A549 (cell line): ENCODE results near the gene FNIP2. TPM values are rescaled to one million over a fixed set of nuclear protein-coding genes. Genes with fewer than 3 reads are reported as not detected.

Source experiments
- ATAC-seq, 2 experiments: fragments of 200-7000 bp in 1 of 2; fragments of >200 bp in 1 of 2; cut with Nextera tagmentation in 1 of 2; cut with Tn5 transposase in 1 of 2; 3 replicates each; pipeline versions ENCODE4 v1.8.0 to v1.9.1; 2018 to 2020; ENCODE audit warnings: mild to moderate bottlenecking in 1 of 2, moderate library complexity in 1 of 2
- CTCF ChIA-PET: fragments of 300-600 bp; sonication (Branson Sonifier 250); formaldehyde crosslinking; extraction: SDS; loops from one replicate; lab custom pipeline; 2021; ENCODE audit warnings: antibody characterized with exemption, inconsistent platforms; lab: Yijun Ruan, JAX
- POLR2A ChIA-PET: fragments of 350-600 bp; formaldehyde crosslinking; extraction: SDS; loops from one replicate; lab custom pipeline; 2021; ENCODE audit warnings: antibody characterized with exemption, inconsistent platforms; lab: Yijun Ruan, JAX
- DNase-seq, 2 experiments: peaks; one replicate each; pipeline versions ENCODE4 v3.0.0 to v3.0.0-alpha.2; 2011 to 2016; ENCODE audit warnings: low read depth in 1 of 2, low spot score in 1 of 2
- FAIRE-seq: peaks from 2 replicates; lab custom pipeline; 2011; peaks lifted over from hg19 to GRCh38; lab: Jason Lieb, UNC
- H3K27ac ChIP-seq, 2 experiments: fragments of >200 bp; sonication (Bioruptor Twin); formaldehyde crosslinking; 3 replicates each; pipeline ENCODE4 v1.5.1; 2016 to 2017
- H3K4me1 ChIP-seq: fragments of >200 bp; sonication (Bioruptor Twin); formaldehyde crosslinking; 3 replicates; pipeline ENCODE4 v1.6.1; 2016
- H3K4me2 ChIP-seq: fragments of >200 bp; sonication (Bioruptor Twin); formaldehyde crosslinking; 3 replicates; pipeline ENCODE4 v1.6.1; 2016
- H3K4me3 ChIP-seq: fragments of >200 bp; sonication (Bioruptor Twin); formaldehyde crosslinking; 3 replicates; pipeline ENCODE4 v1.5.1; 2016
- H3K9me3 ChIP-seq: fragments of >200 bp; sonication (Bioruptor Twin); formaldehyde crosslinking; 3 replicates; pipeline ENCODE4 v1.6.1; 2016
- ATOH8 ChIP-seq: fragments of 250-450 bp; sonication (Bioruptor Pico); IDR thresholded peaks from 2 replicates; pipeline ENCODE4 v1.5.0; 2020; ENCODE audit warnings: low read depth, mild to moderate bottlenecking, moderate library complexity
- BHLHE40 ChIP-seq: IDR thresholded peaks from 2 replicates; pipeline ENCODE4 v1.6.1; 2012; ENCODE audit warnings: low read depth, low read length, inconsistent platforms
- CBX8 ChIP-seq: fragments of 200-600 bp; sonication (generic); IDR thresholded peaks from 2 replicates; pipeline ENCODE4 v1.6.1; 2016
- CHD2 ChIP-seq: fragments of 150-350 bp; IDR thresholded peaks from 2 replicates; pipeline ENCODE4 v1.6.1; 2014; ENCODE audit warnings: low read length; ENCODE audit not compliant: partially characterized antibody
- EHF ChIP-seq: fragments of 250-450 bp; sonication (Bioruptor Pico); IDR thresholded peaks from 2 replicates; pipeline ENCODE4 v1.5.0; 2020; ENCODE audit warnings: mild to moderate bottlenecking
- FOSL2 ChIP-seq, 2 experiments: fragments of 450-650 bp in 1 of 2; fragments of >200 bp in 1 of 2; sonication (Bioruptor Twin) in 1 of 2; formaldehyde crosslinking; IDR thresholded peaks; 2 replicates each; pipeline versions ENCODE4 v1.5.0 to v1.6.1; 2016 to 2020; ENCODE audit warnings: mild to moderate bottlenecking in 1 of 2, moderate library complexity in 1 of 2
- GATA3 ChIP-seq: IDR thresholded peaks from 2 replicates; pipeline ENCODE4 v1.6.1; 2012; ENCODE audit warnings: borderline replicate concordance
- HOXB13 ChIP-seq: fragments of 250-450 bp; sonication (Bioruptor Pico); IDR thresholded peaks from 2 replicates; pipeline ENCODE4 v1.5.0; 2020; ENCODE audit warnings: low read depth, mild to moderate bottlenecking, moderate library complexity
- MAFK ChIP-seq: fragments of 450-650 bp; IDR thresholded peaks from 2 replicates; pipeline ENCODE4 v1.6.1; 2014; ENCODE audit not compliant: partially characterized antibody
- MAX ChIP-seq: IDR thresholded peaks from 2 replicates; pipeline ENCODE4 v1.6.1; 2012
- MAZ ChIP-seq: fragments of 150-350 bp; IDR thresholded peaks from 2 replicates; pipeline ENCODE4 v1.6.1; 2014; ENCODE audit warnings: antibody characterized with exemption, low read depth, low read length, borderline replicate concordance
- NPAS2 ChIP-seq: fragments of 250-450 bp; sonication (Bioruptor Pico); IDR thresholded peaks from 2 replicates; pipeline ENCODE4 v1.8.0; 2022; ENCODE audit warnings: mild to moderate bottlenecking, moderate library complexity, borderline replicate concordance
- PHF8 ChIP-seq: fragments of 200-600 bp; sonication (generic); IDR thresholded peaks from 2 replicates; pipeline ENCODE4 v1.6.1; 2016; ENCODE audit warnings: low read depth, mild to moderate bottlenecking, antibody characterized with exemption, moderate library complexity, borderline replicate concordance
- POLR2AphosphoS2 ChIP-seq: conservative IDR thresholded peaks from 2 replicates; pipeline ENCODE4 v1.6.1; 2012; ENCODE audit warnings: low read length, improper control_type of control experiment, inconsistent platforms
- RAD21 ChIP-seq, 2 experiments: fragments of >200 bp in 1 of 2; sonication (Bioruptor Twin) in 1 of 2; formaldehyde crosslinking in 1 of 2; IDR thresholded peaks in 1 of 2; conservative IDR thresholded peaks in 1 of 2; 2 replicates in 1 of 2; 3 replicates in 1 of 2; pipeline ENCODE4 v1.6.1; 2012 to 2018; ENCODE audit warnings: inconsistent platforms in 1 of 2
- RCOR1 ChIP-seq: fragments of 150-350 bp; IDR thresholded peaks from 2 replicates; pipeline ENCODE4 v1.6.1; 2014; ENCODE audit warnings: antibody characterized with exemption, low read length, low read depth
- ZC3H11A ChIP-seq: fragments of 450-650 bp; IDR thresholded peaks from 2 replicates; pipeline ENCODE4 v1.6.1; 2014; ENCODE audit warnings: antibody characterized with exemption, mild to moderate bottlenecking
- WGBS: methylation state at CpG from one replicate; pipeline ENCODE4 v1.1.6; 2017; ENCODE audit errors: missing lambda C conversion rate; 5-methylcytosine and 5-hydroxymethylcytosine counted together
- polyA plus RNA-seq, 4 experiments: library from polyadenylated mRNA; depleted of rRNA in 3 of 4; stranded (reverse); fragments of >200 nt; fragmentation: RNase III in 1 of 4; extraction: RNeasy Plus Mini Kit Qiagen cat#74134 plus additional on column Dnase treatment in 1 of 4; gene quantifications; 2 replicates in 3 of 4; 3 replicates in 1 of 4; pipeline ENCODE4 v1.2.3, GENCODE V29; 2011 to 2017
- TF ChIP-seq, protein P1 (sequence below): IDR thresholded peaks from 2 replicates; pipeline ENCODE4 v1.6.1; 2012
- TF ChIP-seq, protein P2 (sequence below): fragments of 200-600 bp; sonication (generic); IDR thresholded peaks from 2 replicates; pipeline ENCODE4 v1.6.1; 2016; ENCODE audit warnings: antibody characterized with exemption, mild to moderate bottlenecking, moderate library complexity

Gene FNIP2
- polyA plus RNA-seq, 2 of the 4 experiments (the other 2 are of a cell fraction): 2.0 to 2.5 TPM

DNA sequence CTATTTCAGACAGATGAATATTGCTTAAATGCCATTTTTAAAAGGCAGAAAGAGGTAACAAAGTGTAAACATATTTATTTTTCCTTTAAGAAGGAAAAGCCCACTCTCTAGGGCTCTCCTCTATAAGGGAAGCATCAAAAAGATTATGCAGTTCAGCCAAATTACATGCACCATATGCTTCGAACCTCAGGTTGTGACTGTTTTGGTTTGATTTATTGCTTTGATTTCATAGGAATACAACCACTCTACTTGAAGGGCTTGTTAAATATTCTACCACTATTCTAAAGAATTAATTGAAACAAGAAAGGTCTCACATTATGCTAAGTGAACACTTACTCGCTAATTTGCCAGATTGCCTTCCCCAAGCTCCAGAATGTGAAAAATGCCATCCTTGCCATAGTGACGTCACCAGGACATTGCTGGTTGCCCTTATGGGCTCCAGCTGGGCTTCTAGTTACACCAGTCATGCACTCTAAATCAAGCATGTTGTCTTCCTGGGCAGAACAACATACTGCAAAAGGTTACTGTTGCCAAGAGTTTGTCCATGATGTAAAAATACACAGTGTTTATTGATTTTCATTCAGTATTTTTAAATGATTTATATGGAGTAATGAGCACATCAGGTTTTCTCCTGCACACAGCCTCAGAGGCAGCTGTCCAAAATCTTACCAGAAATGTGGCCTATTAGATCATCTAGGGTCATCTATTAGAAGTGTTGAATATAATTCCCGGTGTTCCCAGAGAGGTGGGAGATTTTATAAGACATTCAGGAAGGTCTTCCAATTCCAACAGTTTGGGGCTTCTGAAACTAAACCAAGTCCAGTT lies 169.6 kb downstream of the FNIP2 start:
- no peak for DNase-seq
- H3K4me3 ChIP-seq: no peak overlapping the region
- WGBS: 68% methylated on average over 4 of the region's 4 CpGs
- H3K27ac ChIP-seq: no peak overlapping the region
- ATAC-seq: no peak
- FAIRE-seq: no peak
- no peaks in the 10 kb centered on the region for H3K4me1 ChIP-seq
- ChIA-PET POLR2A (no interaction called here), CTCF (interaction anchor here (1.2 kb wide), 1 partner anchor 23 kb away, joined by 3 read pairs; no protein-coding TSS in a partner anchor)
- no peak overlapping the region for H3K4me2 ChIP-seq
- H3K9me3 ChIP-seq: no peaks in the 10 kb centered on the region
- TF ChIP-seq POLR2AphosphoS2 (no peak), FOSL2 (IDR thresholded peaks at IDR 0.05) (no peak), FOSL2 (CRISPR knock-in tag; IDR thresholded peaks at IDR 0.05) (no peak), RAD21 (conservative IDR thresholded peaks at IDR 0.05 in 1 of 2, IDR thresholded peaks at IDR 0.05 in 1 of 2) (no peak), GATA3 (no peak)
- TF ChIP-seq, all 56 proteins: peak for 0

DNA sequence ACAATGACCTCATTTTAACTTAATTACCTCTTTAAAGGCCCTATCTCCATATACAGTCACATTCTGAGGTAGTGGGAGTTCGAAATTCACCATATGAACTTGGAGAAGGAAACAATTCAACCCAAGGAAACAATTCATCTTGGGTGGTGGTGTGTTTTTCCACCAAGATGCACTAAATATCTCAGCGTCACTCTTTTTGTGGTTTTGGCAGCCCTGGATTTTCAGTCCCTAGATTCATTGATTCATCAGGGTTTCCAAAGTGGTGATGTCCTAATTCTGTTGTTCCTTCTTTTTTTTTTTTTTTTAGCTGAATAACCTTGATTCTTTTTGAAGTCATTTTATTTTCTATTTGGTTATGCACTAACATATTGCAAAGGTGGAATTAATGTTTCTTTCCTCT lies 171.4 kb downstream of the FNIP2 start:
- WGBS: 69% methylated on average over 2 of the region's 2 CpGs
- no peak for ATAC-seq
- no peak for FAIRE-seq
- DNase-seq: no peak
- no peak for TF ChIP-seq PHF8
- TF ChIP-seq, protein P1, sequence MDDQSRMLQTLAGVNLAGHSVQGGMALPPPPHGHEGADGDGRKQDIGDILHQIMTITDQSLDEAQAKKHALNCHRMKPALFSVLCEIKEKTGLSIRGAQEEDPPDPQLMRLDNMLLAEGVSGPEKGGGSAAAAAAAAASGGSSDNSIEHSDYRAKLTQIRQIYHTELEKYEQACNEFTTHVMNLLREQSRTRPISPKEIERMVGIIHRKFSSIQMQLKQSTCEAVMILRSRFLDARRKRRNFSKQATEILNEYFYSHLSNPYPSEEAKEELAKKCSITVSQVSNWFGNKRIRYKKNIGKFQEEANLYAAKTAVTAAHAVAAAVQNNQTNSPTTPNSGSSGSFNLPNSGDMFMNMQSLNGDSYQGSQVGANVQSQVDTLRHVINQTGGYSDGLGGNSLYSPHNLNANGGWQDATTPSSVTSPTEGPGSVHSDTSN: no peak
- TF ChIP-seq MAFK: no peak
- no peak for TF ChIP-seq RCOR1
- no peak for TF ChIP-seq MAX
- TF ChIP-seq, protein P2, sequence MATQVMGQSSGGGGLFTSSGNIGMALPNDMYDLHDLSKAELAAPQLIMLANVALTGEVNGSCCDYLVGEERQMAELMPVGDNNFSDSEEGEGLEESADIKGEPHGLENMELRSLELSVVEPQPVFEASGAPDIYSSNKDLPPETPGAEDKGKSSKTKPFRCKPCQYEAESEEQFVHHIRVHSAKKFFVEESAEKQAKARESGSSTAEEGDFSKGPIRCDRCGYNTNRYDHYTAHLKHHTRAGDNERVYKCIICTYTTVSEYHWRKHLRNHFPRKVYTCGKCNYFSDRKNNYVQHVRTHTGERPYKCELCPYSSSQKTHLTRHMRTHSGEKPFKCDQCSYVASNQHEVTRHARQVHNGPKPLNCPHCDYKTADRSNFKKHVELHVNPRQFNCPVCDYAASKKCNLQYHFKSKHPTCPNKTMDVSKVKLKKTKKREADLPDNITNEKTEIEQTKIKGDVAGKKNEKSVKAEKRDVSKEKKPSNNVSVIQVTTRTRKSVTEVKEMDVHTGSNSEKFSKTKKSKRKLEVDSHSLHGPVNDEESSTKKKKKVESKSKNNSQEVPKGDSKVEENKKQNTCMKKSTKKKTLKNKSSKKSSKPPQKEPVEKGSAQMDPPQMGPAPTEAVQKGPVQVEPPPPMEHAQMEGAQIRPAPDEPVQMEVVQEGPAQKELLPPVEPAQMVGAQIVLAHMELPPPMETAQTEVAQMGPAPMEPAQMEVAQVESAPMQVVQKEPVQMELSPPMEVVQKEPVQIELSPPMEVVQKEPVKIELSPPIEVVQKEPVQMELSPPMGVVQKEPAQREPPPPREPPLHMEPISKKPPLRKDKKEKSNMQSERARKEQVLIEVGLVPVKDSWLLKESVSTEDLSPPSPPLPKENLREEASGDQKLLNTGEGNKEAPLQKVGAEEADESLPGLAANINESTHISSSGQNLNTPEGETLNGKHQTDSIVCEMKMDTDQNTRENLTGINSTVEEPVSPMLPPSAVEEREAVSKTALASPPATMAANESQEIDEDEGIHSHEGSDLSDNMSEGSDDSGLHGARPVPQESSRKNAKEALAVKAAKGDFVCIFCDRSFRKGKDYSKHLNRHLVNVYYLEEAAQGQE: no peak
- TF ChIP-seq NPAS2 (CRISPR knock-in tag): no peak
- no peak for TF ChIP-seq HOXB13
- TF ChIP-seq EHF (CRISPR knock-in tag): no peak
- TF ChIP-seq CBX8: no peak
- no peak for TF ChIP-seq ZC3H11A
- TF ChIP-seq MAZ: no peak
- TF ChIP-seq BHLHE40: no peak
- no peak for TF ChIP-seq ATOH8 (CRISPR knock-in tag)
- no peak for TF ChIP-seq CHD2
- TF ChIP-seq GATA3: no peak
- Histone ChIP-seq H3K4me3 (no peak overlapping the region), H3K9me3 (no peaks in the 10 kb centered on the region), H3K4me1 (no peaks in the 10 kb centered on the region), H3K4me2 (no peak overlapping the region), H3K27ac (no peak overlapping the region)
- ChIA-PET CTCF (no interaction called here), POLR2A (no interaction called here)
